Activated CD8-positive, alpha-beta memory T cell treated with anti-CD3 and anti-CD28 coated beads, Interleukin-2, amount 50 U/mL, for 24 hours (primary cell): ENCODE measurements around the gene SMIM23.
"Not testable (repeated sequence)": the region's sequence is repeated elsewhere in the genome, so short reads cannot be mapped to it uniquely, and the experiment has no call there.

Experiments
- DNase-seq: peaks from one replicate; pipeline ENCODE4 v3.0.0-alpha.2; 2020; ENCODE audit errors: extremely low read depth

SMIM23 gene

GRCh38 chr5:171773106-171773505 is 12.5 kb upstream of the SMIM23 start:
- no peak for DNase-seq

- DNase-seq = no peak
Measured at GRCh38 chr5:171774418-171774817, 11.2 kb upstream of the SMIM23 start.

- no peak for DNase-seq
Measured at GRCh38 chr5:171776213-171776612, 9.4 kb upstream of the SMIM23 start.

GRCh38 chr5:171776770-171777759 is 8.6 kb upstream of the SMIM23 start:
- no peak for DNase-seq

GRCh38 chr5:171781744-171782143 is 3.9 kb upstream of the SMIM23 start:
- DNase-seq = not testable (repeated sequence)

- DNase-seq = no peak
Measured at GRCh38 chr5:171782332-171782966, 3.2 kb upstream of the SMIM23 start.

- no peak for DNase-seq
Measured at GRCh38 chr5:171783051-171783450, 2.6 kb upstream of the SMIM23 start.

- no peak for DNase-seq
Measured at GRCh38 chr5:171789353-171789752, 3.7 kb downstream of the SMIM23 start.

GRCh38 chr5:171790408-171790807 is 4.8 kb downstream of the SMIM23 start:
- DNase-seq = no peak

- no peak for DNase-seq
Measured at GRCh38 chr5:171794470-171794960, 8.9 kb downstream of the SMIM23 start.

GRCh38 chr5:171795381-171795780 is 9.8 kb downstream of the SMIM23 start:
- no peak for DNase-seq

- DNase-seq = no peak
Measured at GRCh38 chr5:171796436-171796835, 10.8 kb downstream of the SMIM23 start.

- no peak for DNase-seq
Measured at GRCh38 chr5:171797543-171797942, 11.9 kb downstream of the SMIM23 start.

- no peak for DNase-seq
Measured at GRCh38 chr5:171798418-171798817, 12.8 kb downstream of the SMIM23 start.

GRCh38 chr5:171801839-171802238 is 16.2 kb downstream of the SMIM23 start:
- DNase-seq = no peak

GRCh38 chr5:171805746-171806145 is 20.1 kb downstream of the SMIM23 start:
- DNase-seq = no peak

GRCh38 chr5:171806976-171807747 is 21.5 kb downstream of the SMIM23 start:
- DNase-seq = no peak

- no peak for DNase-seq
Measured at GRCh38 chr5:171808453-171808852, 22.8 kb downstream of the SMIM23 start.

GRCh38 chr5:171808951-171809350 is 23.3 kb downstream of the SMIM23 start:
- DNase-seq = no peak

GRCh38 chr5:171810227-171810626 is 24.6 kb downstream of the SMIM23 start:
- DNase-seq = no peak

GRCh38 chr5:171813270-171813669 is 27.7 kb downstream of the SMIM23 start:
- DNase-seq = no peak
